CD14-positive monocyte (primary cell): Measurements from ENCODE around the gene SHPK. TPM values are rescaled to one million over a fixed set of nuclear protein-coding genes. Genes with fewer than 3 reads are reported as not detected.

ENCODE experiments used
- DNase-seq, 3 donors: peaks; one replicate each; pipeline ENCODE4 v3.0.0-alpha.2; 2011 to 2022
- H2AFZ ChIP-seq: 2 replicates; pipeline ENCODE4 v1.6.0; 2012; ENCODE audit warnings: mild to moderate bottlenecking, low read depth, low read length, inconsistent platforms; ENCODE audit not compliant: insufficient read depth, poor library complexity, severe bottlenecking
- H3K27ac ChIP-seq, 2 donors: 1 replicate in 1 of 2; 2 replicates in 1 of 2; pipeline ENCODE4 v1.5.1; 2012 to 2013; ENCODE audit warnings: low read length in 2 of 2, control low read depth in 1 of 2, inconsistent platforms in 1 of 2, low read depth in 1 of 2, mild to moderate bottlenecking in 1 of 2
- H3K27me3 ChIP-seq, 2 donors: one replicate each; pipeline versions ENCODE4 v1.6.0 to v1.6.1; 2011 to 2013; ENCODE audit warnings: low read length in 2 of 2; ENCODE audit not compliant: control insufficient read depth in 2 of 2, insufficient read depth in 2 of 2
- H3K36me3 ChIP-seq, 2 donors: replicated peaks in 1 of 2; 1 replicate in 1 of 2; 2 replicates in 1 of 2; pipeline versions ENCODE4 v1.5.1 to v1.6.1; 2012 to 2013; ENCODE audit warnings: low read length in 2 of 2, control low read depth in 1 of 2, inconsistent platforms in 1 of 2, mild to moderate bottlenecking in 1 of 2; ENCODE audit not compliant: insufficient read depth in 2 of 2, control insufficient read depth in 1 of 2
- H3K4me1 ChIP-seq, 2 donors: 1 replicate in 1 of 2; 2 replicates in 1 of 2; pipeline versions ENCODE4 v1.5.1 to v1.6.1; 2012 to 2013; ENCODE audit warnings: low read length in 2 of 2, control low read depth in 1 of 2, inconsistent platforms in 1 of 2, mild to moderate bottlenecking in 1 of 2, moderate library complexity in 1 of 2; ENCODE audit not compliant: insufficient read depth in 2 of 2, control insufficient read depth in 1 of 2
- H3K4me2 ChIP-seq: replicated peaks from 2 replicates; pipeline ENCODE3; 2012; ENCODE audit warnings: low read length, moderate library complexity, mild to moderate bottlenecking; ENCODE audit not compliant: poor library complexity, severe bottlenecking; ENCODE audit errors: extremely low read depth
- H3K4me3 ChIP-seq, 3 experiments: fragments of 200-600 bp in 1 of 3; sonication (generic) in 1 of 3; replicated peaks in 1 of 3; 1 replicate in 2 of 3; 2 replicates in 1 of 3; pipeline ENCODE4 v1.5.1; 2011 to 2013; ENCODE audit warnings: low read length in 3 of 3, mild to moderate bottlenecking in 3 of 3, control low read depth in 2 of 3, low read depth in 2 of 3, inconsistent platforms in 1 of 3, moderate library complexity in 1 of 3
- H3K79me2 ChIP-seq: 2 replicates; pipeline ENCODE4 v1.6.0; 2012; ENCODE audit warnings: mild to moderate bottlenecking, control low read depth, inconsistent platforms, low read length, moderate library complexity; ENCODE audit not compliant: insufficient read depth
- H3K9ac ChIP-seq: 2 replicates; pipeline ENCODE4 v1.6.0; 2017; ENCODE audit warnings: low read length, mild to moderate bottlenecking; ENCODE audit not compliant: insufficient read depth, poor library complexity, severe bottlenecking
- H3K9me3 ChIP-seq, 2 donors: replicated peaks in 1 of 2; 1 replicate in 1 of 2; 2 replicates in 1 of 2; pipeline versions ENCODE4 v1.5.1 to v1.6.1; 2012 to 2013; ENCODE audit warnings: low read length in 2 of 2, control low read depth in 1 of 2; ENCODE audit not compliant: control insufficient read depth in 1 of 2, insufficient read depth in 1 of 2
- H4K20me1 ChIP-seq: 2 replicates; pipeline ENCODE4 v1.6.0; 2012; ENCODE audit warnings: mild to moderate bottlenecking, low read length, control low read depth, moderate library complexity; ENCODE audit not compliant: insufficient read depth
- H3K27ac Mint-ChIP-seq, 7 donors: one replicate each; pipeline ENCODE4 v1.8.0; 2020; ENCODE audit warnings: mild to moderate bottlenecking in 7 of 7, mixed read lengths in 7 of 7, moderate library complexity in 6 of 7, inconsistent platforms in 2 of 7
- H3K27me3 Mint-ChIP-seq, 3 donors: one replicate each; pipeline ENCODE4 v1.8.0; 2021 to 2022; ENCODE audit warnings: low read depth in 3 of 3, mild to moderate bottlenecking in 3 of 3, mixed read lengths in 3 of 3, moderate library complexity in 3 of 3, inconsistent platforms in 1 of 3
- H3K36me3 Mint-ChIP-seq, 2 donors: one replicate each; pipeline ENCODE4 v1.8.0; 2020; ENCODE audit warnings: mixed read lengths in 2 of 2, inconsistent platforms in 1 of 2, mild to moderate bottlenecking in 1 of 2
- H3K4me1 Mint-ChIP-seq: one replicate; pipeline ENCODE4 v1.8.0; 2020; ENCODE audit warnings: mild to moderate bottlenecking, mixed read lengths
- H3K4me3 Mint-ChIP-seq, 2 donors: one replicate each; pipeline ENCODE4 v1.8.0; 2020; ENCODE audit warnings: mild to moderate bottlenecking in 2 of 2, mixed read lengths in 2 of 2, moderate library complexity in 1 of 2
- H3K9me3 Mint-ChIP-seq, 7 donors: one replicate each; pipeline ENCODE4 v1.8.0; 2020 to 2022; ENCODE audit warnings: mixed read lengths in 7 of 7, mild to moderate bottlenecking in 6 of 7, moderate library complexity in 6 of 7, inconsistent platforms in 2 of 7
- CTCF ChIP-seq: fragments of 200-600 bp; IDR thresholded peaks from one replicate; pipeline ENCODE4 v1.8.0; 2022; ENCODE audit warnings: antibody characterized with exemption, mild to moderate bottlenecking
- WGBS: methylation state at CpG from one replicate; pipeline ENCODE4 v1.1.5; 2013; ENCODE audit warnings: missing lambda C conversion rate; ENCODE audit not compliant: insufficient coverage; 5-methylcytosine and 5-hydroxymethylcytosine counted together
- intact Hi-C, 2 donors: fragments of 100-400 bp; cut with micrococcal nuclease; formaldehyde crosslinking; loops; one replicate each; pipeline versions ENCODE4 v1.15.0 to v1.15.1; 2023
- polyA plus RNA-seq, 3 donors: library from polyadenylated mRNA; depleted of rRNA in 1 of 3; unstranded in 2 of 3; stranded (reverse) in 1 of 3; fragments of 300-500 nt in 2 of 3; fragments of >200 nt in 1 of 3; fragmentation: Illumina TruSeq in 2 of 3; gene quantifications; 1 replicate in 2 of 3; 2 replicates in 1 of 3; pipeline ENCODE4 v1.2.3, GENCODE V29; 2012 to 2021

The SHPK gene
- polyA plus RNA-seq, 3 donors, result 4.3 to 4.6 (median 4.6) TPM

- WGBS, result 85% methylated on average over 6 of the region's 8 CpGs
- peaks cover 3 to 9% of the 10 kb centered on the region in 2 donors for H3K9me3 ChIP-seq
- H3K79me2 ChIP-seq, result no peaks in the 10 kb centered on the region
- intact Hi-C loops, result no loop called here
- H3K4me3 ChIP-seq, result no peak overlapping the region
- Mint-ChIP-seq H3K27ac (peak overlapping the region in 1 of 7 donors; percentile 35), H3K27me3 (no peaks in the 10 kb centered on the region), H3K9me3 (peaks cover 5 to 25% (median 19%) of the 10 kb centered on the region in 7 donors), H3K4me3 (no peak overlapping the region), H3K36me3 (peaks cover 63 to 98% of the 10 kb centered on the region in 2 donors), H3K4me1 (no peaks in the 10 kb centered on the region)
- no peak overlapping the region for H3K27ac ChIP-seq
- H3K9ac ChIP-seq, result no peak overlapping the region
- no peak overlapping the region for H3K4me2 ChIP-seq
- no peaks in the 10 kb centered on the region for H3K4me1 ChIP-seq
- H3K36me3 ChIP-seq, result peaks cover 52 to 79% of the 10 kb centered on the region in 2 donors
- no peaks in the 10 kb centered on the region for H4K20me1 ChIP-seq
- H2AFZ ChIP-seq, result no peak overlapping the region
- TF ChIP-seq CTCF, result no peak
- no peaks in the 10 kb centered on the region for H3K27me3 ChIP-seq
- no peak for DNase-seq
Measured at GRCh38 chr17:3621146-3621720, 14.8 kb downstream of the SHPK start.

- Histone ChIP-seq H3K27ac (no peak overlapping the region), H3K4me1 (no peaks in the 10 kb centered on the region), H3K79me2 (no peaks in the 10 kb centered on the region), H3K27me3 (no peaks in the 10 kb centered on the region), H4K20me1 (no peaks in the 10 kb centered on the region), H3K4me2 (no peak overlapping the region), H3K36me3 (peaks cover 46 to 87% of the 10 kb centered on the region in 2 donors), H3K4me3 (no peak overlapping the region), H3K9ac (no peak overlapping the region), H3K9me3 (peaks cover 3 to 9% of the 10 kb centered on the region in 2 donors), H2AFZ (no peak overlapping the region)
- no peak for TF ChIP-seq CTCF
- Mint-ChIP-seq H3K4me1 (no peaks in the 10 kb centered on the region), H3K4me3 (no peak overlapping the region), H3K36me3 (peaks cover 58 to 83% of the 10 kb centered on the region in 2 donors), H3K9me3 (peaks cover 5 to 25% (median 18%) of the 10 kb centered on the region in 7 donors), H3K27me3 (no peaks in the 10 kb centered on the region), H3K27ac (peak overlapping the region in 2 of 7 donors; percentile 2 to 68)
- no peak for DNase-seq
- 92% methylated on average over 10 of the region's 18 CpGs for WGBS
- intact Hi-C loops, result no loop called here
Measured at GRCh38 chr17:3615160-3615870, 20.7 kb downstream of the SHPK start.
